ENCODE results near the gene OSBPL2.

The OSBPL2 gene

DNA sequence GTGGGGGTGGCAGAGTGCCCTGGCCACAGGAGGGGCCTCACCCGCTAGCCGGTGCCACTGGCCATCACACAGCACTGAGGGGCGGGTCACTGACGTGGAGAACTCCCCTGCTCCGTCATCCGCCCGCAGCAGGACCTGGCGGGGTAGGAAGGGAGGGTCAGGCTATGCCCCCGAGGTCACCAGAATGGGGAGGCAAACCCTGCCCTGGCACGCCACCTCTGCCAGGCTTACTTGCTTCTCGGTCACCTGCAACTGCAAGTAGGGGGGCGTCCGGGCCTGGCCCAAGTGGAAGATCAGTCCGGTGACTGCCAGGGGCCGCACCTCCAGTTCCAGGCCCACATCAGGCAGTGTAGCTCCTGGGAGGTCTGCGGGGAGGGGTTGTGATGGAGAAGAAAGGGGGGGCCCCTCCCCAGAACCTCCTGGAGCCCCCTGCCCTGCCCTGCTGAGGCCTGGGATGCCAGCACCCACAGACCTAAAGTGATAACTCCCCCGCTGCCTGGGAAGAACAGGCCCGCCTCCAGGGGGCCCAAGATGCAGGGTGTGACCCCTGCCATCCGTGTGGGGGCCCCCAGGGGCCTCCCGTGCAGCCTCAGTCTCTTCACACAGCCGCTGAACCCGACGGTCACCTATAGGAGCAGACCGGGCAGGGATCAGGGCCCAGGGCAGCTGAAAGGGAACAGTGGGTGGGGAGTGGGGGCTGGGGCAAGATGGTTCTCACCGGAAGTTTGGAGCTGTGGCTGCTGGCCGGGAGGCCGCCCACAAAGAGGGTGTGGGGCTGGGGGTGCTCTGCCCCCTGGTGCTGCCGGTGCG, 71.8 kb downstream of the OSBPL2 start:
- TF ChIP-seq POLR2AphosphoS5 (IDR thresholded peaks at IDR 0.05; ENCODE audit: borderline replicate concordance, low read depth, low read length) = no peak
- TF ChIP-seq FOXP2 (optimal IDR thresholded peaks at IDR 0.05; ENCODE audit: control extremely low read depth, extremely low read length, insufficient read depth) = no peak
- TF ChIP-seq EZH2 (IDR thresholded peaks at IDR 0.05) = no peak
- H3K9me3 ChIP-seq (ENCODE audit: low read depth, low read length) = no peaks in the 10 kb centered on the region
- peaks cover 41% of the 10 kb centered on the region for H3K36me3 ChIP-seq (ENCODE audit: insufficient read depth, low read length)
- no peak for DNase-seq (ENCODE audit: low read depth, low spot score)
- no peak overlapping the region for H3K9ac ChIP-seq (ENCODE audit: insufficient read length)
- no peak overlapping the region for H3K27ac ChIP-seq
- H3K4me3 ChIP-seq = no peak overlapping the region

DNA sequence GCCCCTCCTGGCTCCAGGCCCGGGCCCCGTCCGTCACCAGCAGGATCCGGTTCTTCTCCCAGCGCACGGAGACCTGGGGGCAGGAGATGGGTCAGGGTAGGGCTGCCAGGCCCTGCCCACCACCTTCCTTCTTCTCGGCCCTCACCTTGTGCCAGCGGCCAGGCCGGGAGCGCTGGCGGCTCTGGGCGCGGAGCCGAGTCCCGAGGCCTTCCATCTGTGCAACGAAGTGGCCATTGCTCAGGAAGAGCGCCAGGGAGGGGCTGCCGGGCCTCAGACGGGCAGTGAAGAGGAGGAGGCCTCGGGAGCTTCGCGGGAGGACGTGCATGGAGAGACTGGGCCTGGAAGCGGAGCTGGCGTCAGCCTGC, 72.4 kb downstream of the OSBPL2 start:
- peaks cover 35% of the 10 kb centered on the region for H3K36me3 ChIP-seq (ENCODE audit: insufficient read depth, low read length)
- no peak for DNase-seq (ENCODE audit: low read depth, low spot score)
- H3K9ac ChIP-seq (ENCODE audit: insufficient read length) = no peak overlapping the region
- no peaks in the 10 kb centered on the region for H3K9me3 ChIP-seq (ENCODE audit: low read depth, low read length)
- no peak for TF ChIP-seq POLR2AphosphoS5 (IDR thresholded peaks at IDR 0.05; ENCODE audit: borderline replicate concordance, low read depth, low read length)
- H3K4me3 ChIP-seq = no peak overlapping the region
- no peak overlapping the region for H3K27ac ChIP-seq

DNA sequence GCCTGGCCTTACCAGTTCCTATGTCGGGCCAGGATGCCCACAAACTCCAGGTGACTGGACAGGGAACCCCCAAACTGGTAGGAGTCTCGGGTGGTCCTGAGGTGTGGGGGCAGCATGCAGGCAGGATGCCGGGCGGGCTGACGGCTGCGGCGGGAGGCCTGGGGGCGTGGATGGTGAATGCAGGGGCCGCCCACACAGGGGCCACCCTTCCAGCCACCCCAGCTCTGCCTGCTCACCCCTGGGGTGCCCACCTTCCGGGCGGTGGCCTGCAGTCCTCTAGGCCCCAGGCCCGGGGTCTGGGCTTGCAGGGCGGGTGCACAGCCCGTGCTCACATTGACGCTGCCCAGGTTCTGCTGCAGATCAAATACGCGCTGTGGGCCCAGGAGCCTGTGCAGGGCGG, 72.8 kb downstream of the OSBPL2 start:
- peaks cover 31% of the 10 kb centered on the region for H3K36me3 ChIP-seq (ENCODE audit: insufficient read depth, low read length)
- no peak for DNase-seq (ENCODE audit: low read depth, low spot score)
- TF ChIP-seq EZH2 (IDR thresholded peaks at IDR 0.05) (no peak), POLR2AphosphoS5 (IDR thresholded peaks at IDR 0.05; ENCODE audit: borderline replicate concordance, low read depth, low read length) (no peak), FOXP2 (optimal IDR thresholded peaks at IDR 0.05; ENCODE audit: control extremely low read depth, extremely low read length, insufficient read depth) (no peak)
- no peak overlapping the region for H3K27ac ChIP-seq
- no peaks in the 10 kb centered on the region for H3K9me3 ChIP-seq (ENCODE audit: low read depth, low read length)
- no peak overlapping the region for H3K4me3 ChIP-seq
- H3K9ac ChIP-seq (ENCODE audit: insufficient read length) = no peak overlapping the region

DNA sequence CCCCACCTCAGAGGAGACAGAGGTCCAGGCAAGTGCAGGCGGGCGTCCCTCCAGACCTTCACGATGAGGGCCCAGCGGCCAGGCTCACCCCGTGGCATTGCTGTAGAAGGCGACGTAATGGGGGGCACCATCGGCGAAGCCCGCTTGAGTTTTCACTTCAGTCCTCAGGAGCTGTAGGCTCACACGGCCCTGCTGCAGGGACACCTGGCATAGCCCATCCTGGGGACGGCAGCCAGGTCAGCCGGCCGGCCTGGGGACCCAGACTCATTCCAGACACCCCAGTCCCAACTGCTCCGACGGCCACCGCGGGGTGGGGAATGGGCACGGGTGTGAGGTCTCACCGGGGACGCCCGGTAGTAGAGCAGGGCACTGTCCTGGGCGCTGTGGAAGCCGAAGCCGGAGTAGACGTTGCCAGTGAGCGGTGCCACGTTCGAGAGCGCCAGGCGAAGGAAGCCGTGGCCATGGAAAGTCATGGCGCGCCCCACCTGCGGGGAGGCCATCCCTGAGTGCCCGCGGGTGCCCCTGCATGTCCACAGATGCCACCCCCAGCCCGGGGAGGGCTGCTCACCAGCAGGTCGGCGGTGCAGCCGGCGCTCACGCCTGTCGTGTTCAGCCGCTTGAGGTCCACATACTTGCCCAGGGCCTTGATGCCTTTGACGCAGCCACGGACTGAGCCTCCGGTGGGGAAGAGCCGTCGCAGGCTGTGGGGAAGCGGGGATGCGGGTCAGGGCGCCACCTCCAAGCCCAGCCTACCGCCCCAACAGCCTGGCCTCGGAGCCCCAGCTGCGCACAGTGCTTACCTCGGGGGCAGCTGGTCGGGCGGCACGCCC, 73.7 kb downstream of the OSBPL2 start:
- Histone ChIP-seq H3K27ac (no peak overlapping the region), H3K36me3 (ENCODE audit: insufficient read depth, low read length) (peaks cover 22% of the 10 kb centered on the region; the same call in 1 of the 2 replicates), H3K9me3 (ENCODE audit: low read depth, low read length) (no peaks in the 10 kb centered on the region), H3K9ac (ENCODE audit: insufficient read length) (no peak overlapping the region), H3K4me3 (no peak overlapping the region)
- TF ChIP-seq POLR2AphosphoS5 (IDR thresholded peaks at IDR 0.05; ENCODE audit: borderline replicate concordance, low read depth, low read length) = no peak
- no peak for DNase-seq (ENCODE audit: low read depth, low spot score)

DNA sequence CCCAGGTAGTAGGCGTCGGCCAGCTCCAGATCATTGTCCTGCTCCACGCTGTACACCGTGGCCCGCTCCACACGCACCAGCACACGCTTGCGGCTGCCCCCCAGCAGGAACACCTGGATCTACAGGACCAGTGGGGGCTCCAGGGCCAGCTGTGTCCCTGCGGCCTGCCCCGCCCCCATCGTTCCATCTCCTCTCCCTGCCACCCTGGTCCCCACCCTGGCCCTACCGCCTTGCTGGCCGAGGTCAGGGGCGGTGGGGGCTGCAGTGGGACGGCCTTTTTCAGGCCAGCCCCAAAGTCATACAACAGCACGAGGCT, 74.3 kb downstream of the OSBPL2 start:
- DNase-seq (ENCODE audit: low read depth, low spot score) = no peak
- Histone ChIP-seq H3K4me3 (no peak overlapping the region), H3K36me3 (ENCODE audit: insufficient read depth, low read length) (peaks cover 16% of the 10 kb centered on the region; the same call in 1 of the 2 replicates), H3K9me3 (ENCODE audit: low read depth, low read length) (no peaks in the 10 kb centered on the region), H3K27ac (no peak overlapping the region), H3K9ac (ENCODE audit: insufficient read length) (no peak overlapping the region)
- TF ChIP-seq POLR2AphosphoS5 (IDR thresholded peaks at IDR 0.05; ENCODE audit: borderline replicate concordance, low read depth, low read length) (no peak), EZH2 (IDR thresholded peaks at IDR 0.05) (no peak), FOXP2 (optimal IDR thresholded peaks at IDR 0.05; ENCODE audit: control extremely low read depth, extremely low read length, insufficient read depth) (no peak)

DNA sequence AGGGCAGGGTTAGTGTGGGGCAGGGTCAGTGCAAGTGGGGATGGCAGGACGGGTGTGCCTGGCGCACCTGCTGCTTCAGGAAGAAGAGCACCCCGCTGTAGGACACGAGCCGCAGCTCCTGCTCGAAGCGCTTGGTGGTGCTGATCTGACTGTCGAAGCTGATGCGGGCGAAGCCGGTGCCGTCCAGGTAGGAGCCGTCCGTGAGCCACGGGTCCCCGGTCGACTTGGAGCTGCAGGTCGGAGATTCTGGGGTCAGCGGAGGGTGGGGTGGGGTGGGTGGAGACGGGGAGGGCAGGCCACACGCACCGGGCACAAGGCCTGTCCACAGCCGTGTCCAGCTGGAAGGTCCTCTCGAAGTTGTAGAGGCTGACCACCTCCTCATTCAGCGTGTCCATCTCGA, 74.7 kb downstream of the OSBPL2 start:
- H3K4me3 ChIP-seq = no peak overlapping the region
- H3K9ac ChIP-seq (ENCODE audit: insufficient read length) = no peak overlapping the region
- H3K36me3 ChIP-seq (ENCODE audit: insufficient read depth, low read length) = peaks cover 12% of the 10 kb centered on the region; the same call in 1 of the 2 replicates
- no peak for DNase-seq (ENCODE audit: low read depth, low spot score)
- H3K27ac ChIP-seq = no peak overlapping the region
- no peaks in the 10 kb centered on the region for H3K9me3 ChIP-seq (ENCODE audit: low read depth, low read length)
- TF ChIP-seq POLR2AphosphoS5 (IDR thresholded peaks at IDR 0.05; ENCODE audit: borderline replicate concordance, low read depth, low read length) = no peak
- no peak for TF ChIP-seq FOXP2 (optimal IDR thresholded peaks at IDR 0.05; ENCODE audit: control extremely low read depth, extremely low read length, insufficient read depth)
- TF ChIP-seq EZH2 (IDR thresholded peaks at IDR 0.05) = no peak

DNA sequence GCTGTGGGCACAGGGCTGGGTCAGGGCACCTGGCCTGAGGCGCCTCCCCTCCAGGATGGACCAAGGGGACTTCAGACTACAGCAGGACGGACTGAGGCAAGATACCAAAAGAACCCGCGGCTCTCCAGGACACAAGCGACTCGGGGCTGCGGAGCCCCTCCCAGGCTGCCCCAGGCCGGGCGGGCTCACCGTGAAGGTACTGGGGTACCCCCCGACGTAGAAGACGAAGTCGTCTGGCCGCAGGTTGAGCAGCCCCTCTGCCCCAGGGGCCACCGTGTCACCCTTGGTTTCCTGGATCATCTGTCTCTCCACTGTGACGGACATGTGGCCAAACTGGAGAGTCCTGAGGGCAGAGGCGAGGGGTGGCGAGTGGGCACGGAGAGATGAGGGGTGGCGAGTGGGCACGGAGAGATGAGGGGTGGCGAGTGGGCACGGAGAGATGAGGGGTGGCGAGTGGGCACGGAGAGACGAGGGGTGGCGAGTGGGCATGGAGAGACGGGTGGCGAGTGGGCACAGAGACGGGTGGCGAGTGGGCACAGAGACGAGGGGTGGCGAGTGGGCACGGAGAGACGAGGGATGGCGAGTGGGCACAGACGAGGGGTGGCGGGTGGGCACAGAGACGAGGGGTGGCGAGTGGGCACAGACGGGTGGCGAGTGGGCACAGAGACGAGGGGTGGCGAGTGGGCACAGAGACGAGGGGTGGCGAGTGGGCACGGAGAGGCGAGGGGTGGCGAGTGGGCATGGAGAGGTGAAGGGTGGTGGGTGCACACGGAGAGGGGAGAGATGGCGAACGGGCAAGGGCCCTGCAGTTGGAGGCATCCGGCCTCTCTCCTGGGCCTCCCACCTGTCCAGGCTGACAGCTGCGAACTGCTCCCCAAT, 75.4 kb downstream of the OSBPL2 start:
- H3K9me3 ChIP-seq (ENCODE audit: low read depth, low read length) = no peaks in the 10 kb centered on the region
- DNase-seq (ENCODE audit: low read depth, low spot score) = no peak
- no peak overlapping the region for H3K9ac ChIP-seq (ENCODE audit: insufficient read length)
- no peak overlapping the region for H3K4me3 ChIP-seq
- TF ChIP-seq FOXP2 (optimal IDR thresholded peaks at IDR 0.05; ENCODE audit: control extremely low read depth, extremely low read length, insufficient read depth) = no peak
- no peak for TF ChIP-seq EZH2 (IDR thresholded peaks at IDR 0.05)
- no peak for TF ChIP-seq POLR2AphosphoS5 (IDR thresholded peaks at IDR 0.05; ENCODE audit: borderline replicate concordance, low read depth, low read length)
- no peak overlapping the region for H3K27ac ChIP-seq
- peaks cover 6% of the 10 kb centered on the region; the same call in 1 of the 2 replicates for H3K36me3 ChIP-seq (ENCODE audit: insufficient read depth, low read length)

DNA sequence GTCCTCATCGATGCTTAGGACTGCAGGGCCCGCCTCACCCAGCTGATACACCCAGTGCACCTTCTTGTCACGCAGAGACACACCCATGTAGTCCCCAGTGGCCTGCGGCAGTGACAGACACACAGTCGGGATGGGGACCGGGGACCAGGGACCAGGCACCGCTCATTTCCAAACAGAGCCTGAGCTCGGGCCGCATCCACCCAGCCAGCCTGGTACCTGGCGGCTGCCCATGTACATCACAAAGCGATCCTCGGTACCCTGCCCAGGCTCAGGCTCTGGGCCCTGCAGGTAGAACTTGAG, 76.0 kb downstream of the OSBPL2 start:
- no peak overlapping the region for H3K27ac ChIP-seq
- H3K9me3 ChIP-seq (ENCODE audit: low read depth, low read length) = no peaks in the 10 kb centered on the region
- no peak for DNase-seq (ENCODE audit: low read depth, low spot score)
- no peak for TF ChIP-seq POLR2AphosphoS5 (IDR thresholded peaks at IDR 0.05; ENCODE audit: borderline replicate concordance, low read depth, low read length)
- no peak for TF ChIP-seq FOXP2 (optimal IDR thresholded peaks at IDR 0.05; ENCODE audit: control extremely low read depth, extremely low read length, insufficient read depth)
- TF ChIP-seq EZH2 (IDR thresholded peaks at IDR 0.05) = no peak
- no peaks in the 10 kb centered on the region; the same call in 1 of the 2 replicates for H3K36me3 ChIP-seq (ENCODE audit: insufficient read depth, low read length)
- no peak overlapping the region for H3K4me3 ChIP-seq
- no peak overlapping the region for H3K9ac ChIP-seq (ENCODE audit: insufficient read length)
